GM10248 (cell line): Measurements from ENCODE around the gene SRPRB.

ENCODE experiments used
- CTCF ChIA-PET: fragments of 300-600 bp; sonication (Branson Sonifier 250); formaldehyde crosslinking; extraction: SDS; loops from one replicate; lab custom pipeline; 2021; ENCODE audit warnings: antibody characterized with exemption; lab: Yijun Ruan, JAX
- POLR2A ChIA-PET: fragments of 350-650 bp; sonication (Branson Sonifier 250); formaldehyde crosslinking; extraction: SDS; loops from one replicate; lab custom pipeline; 2020; ENCODE audit warnings: antibody characterized with exemption; lab: Yijun Ruan, JAX
- DNase-seq: peaks from one replicate; pipeline ENCODE4 v3.0.0; 2012; ENCODE audit errors: extremely low spot score
- CTCF ChIP-seq: IDR thresholded peaks from 2 replicates; pipeline ENCODE4 v1.5.1; 2012; ENCODE audit warnings: mild to moderate bottlenecking, low read depth; ENCODE audit errors: extremely low read depth, missing control alignments, control extremely low read depth

Gene SRPRB

GRCh38 chr3:133840055-133840737 lies 34.6 kb downstream of the SRPRB start:
- ChIA-PET POLR2A (no interaction called here), CTCF (interaction anchor here (0.8 to 1.3 kb wide), 2 partner anchors 10 to 22 kb away, joined by 3 to 5 read pairs; no protein-coding TSS in a partner anchor)
- TF ChIP-seq CTCF = no peak
- DNase-seq = no peak

- no peak for TF ChIP-seq CTCF
- POLR2A ChIA-PET = no interaction called here
- no peak for DNase-seq
- CTCF ChIA-PET = interaction anchor here (1.3 kb wide), 1 partner anchor 9 kb away, joined by 5 read pairs; no protein-coding TSS in a partner anchor
Measured at GRCh38 chr3:133840767-133841166, 35.2 kb downstream of the SRPRB start.

GRCh38 chr3:133841196-133841595 lies 35.6 kb downstream of the SRPRB start:
- ChIA-PET CTCF (no interaction called here), POLR2A (no interaction called here)
- DNase-seq = no peak
- TF ChIP-seq CTCF = no peak

- ChIA-PET POLR2A (no interaction called here), CTCF (no interaction called here)
- TF ChIP-seq CTCF = no peak
- DNase-seq = no peak
Measured at GRCh38 chr3:133842158-133842557, 36.5 kb downstream of the SRPRB start.

- no peak for TF ChIP-seq CTCF
- no peak for DNase-seq
- POLR2A ChIA-PET = interaction anchor here (0.6 kb wide), 2 partner anchors 39 to 758 kb away, joined by 3 to 5 read pairs; no protein-coding TSS in a partner anchor
- CTCF ChIA-PET = interaction anchor here (1.0 kb wide), 1 partner anchor 11 kb away, joined by 3 read pairs; no protein-coding TSS in a partner anchor
Measured at GRCh38 chr3:133843634-133844033, 38.0 kb downstream of the SRPRB start.

GRCh38 chr3:133845127-133845526 lies 39.5 kb downstream of the SRPRB start:
- ChIA-PET POLR2A (no interaction called here), CTCF (no interaction called here)
- no peak for TF ChIP-seq CTCF
- no peak for DNase-seq
